ENCODE results near the gene TNIP3.
"Not testable (repeated sequence)": the region's sequence is repeated elsewhere in the genome, so short reads cannot be mapped to it uniquely, and the experiment has no call there.

The TNIP3 gene, protein sequence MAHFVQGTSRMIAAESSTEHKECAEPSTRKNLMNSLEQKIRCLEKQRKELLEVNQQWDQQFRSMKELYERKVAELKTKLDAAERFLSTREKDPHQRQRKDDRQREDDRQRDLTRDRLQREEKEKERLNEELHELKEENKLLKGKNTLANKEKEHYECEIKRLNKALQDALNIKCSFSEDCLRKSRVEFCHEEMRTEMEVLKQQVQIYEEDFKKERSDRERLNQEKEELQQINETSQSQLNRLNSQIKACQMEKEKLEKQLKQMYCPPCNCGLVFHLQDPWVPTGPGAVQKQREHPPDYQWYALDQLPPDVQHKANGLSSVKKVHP

DNA sequence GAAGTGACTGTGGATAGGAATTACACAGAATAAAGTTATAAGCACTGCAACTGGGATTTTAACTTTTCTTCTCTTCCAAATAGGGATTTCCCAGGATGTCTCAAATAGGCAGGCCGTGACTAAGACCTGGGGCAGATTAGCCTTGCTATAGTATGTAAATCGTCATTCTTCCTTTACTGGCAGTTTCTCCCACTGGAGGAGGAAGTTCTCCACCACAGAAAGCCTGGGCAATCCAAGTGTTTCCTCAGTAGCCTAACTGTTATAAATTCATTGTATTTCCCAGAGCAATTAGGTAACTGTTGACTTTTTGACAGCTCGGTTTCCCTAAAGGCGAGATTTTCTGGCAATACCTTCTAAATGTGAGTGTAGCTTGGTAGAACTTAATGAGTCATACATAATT lies at the start of gene TNIP3:
Gene TNIP3, minus strand, starts transcription at position 31 of the 400 bp plus-strand sequence. CDS start 196 bp downstream, outside the sequence.
- no peak for DNase-seq (ENCODE audit: low read depth)

DNA sequence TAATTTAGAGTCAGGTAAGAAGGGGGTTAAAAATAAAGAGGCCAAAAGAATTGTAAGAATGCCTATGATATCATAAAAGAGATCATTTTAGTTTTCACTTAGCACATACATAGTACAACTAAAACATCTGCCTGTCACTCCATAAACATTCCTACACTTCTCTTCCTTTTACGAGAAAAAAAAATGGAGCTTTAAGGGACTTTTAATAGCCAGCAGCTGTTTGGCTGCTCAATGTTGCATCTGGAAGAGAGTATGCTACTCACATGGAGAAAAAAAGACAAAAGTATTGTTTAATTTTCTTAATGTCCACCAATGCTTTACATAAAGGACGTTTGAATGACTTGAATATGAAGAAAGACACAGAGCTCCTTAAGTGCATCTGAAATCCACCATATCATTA lies 48.7 kb upstream of the TNIP3 start:
- peak; percentile 25 for DNase-seq (ENCODE audit: low read depth)

- DNase-seq (ENCODE audit: low read depth): no peak
These were observed 45.0 kb upstream of the TNIP3 start for GRCh38 chr4:121209171-121209570.

GRCh38 chr4:121208244-121209007 lies 44.3 kb upstream of the TNIP3 start:
- no peak for DNase-seq (ENCODE audit: low read depth)

DNA sequence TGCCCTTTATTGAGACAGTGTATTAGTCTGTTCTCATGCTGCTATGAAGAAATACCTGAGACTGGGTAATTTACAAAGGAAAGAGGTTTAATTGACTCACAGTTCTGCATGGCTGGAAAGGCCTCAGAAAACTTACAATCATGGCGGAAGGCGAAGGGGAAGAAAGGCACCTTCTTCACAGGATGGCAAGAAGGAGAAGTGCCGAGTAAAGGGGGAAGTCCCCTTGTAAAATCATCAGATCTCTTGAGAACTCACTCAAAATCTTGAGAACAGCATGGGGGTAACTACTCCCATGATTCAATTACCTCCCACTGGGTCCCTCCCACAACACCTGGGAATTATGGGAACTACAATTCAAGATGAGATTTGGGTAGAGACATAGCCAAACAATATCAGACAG lies 41.7 kb upstream of the TNIP3 start:
- not testable (repeated sequence) for DNase-seq (ENCODE audit: low read depth)

- DNase-seq (ENCODE audit: low read depth): no peak
These were observed 36.8 kb upstream of the TNIP3 start for GRCh38 chr4:121200795-121201472.

- DNase-seq (ENCODE audit: low read depth): no peak
These were observed 35.8 kb upstream of the TNIP3 start for GRCh38 chr4:121199742-121200561.

DNA sequence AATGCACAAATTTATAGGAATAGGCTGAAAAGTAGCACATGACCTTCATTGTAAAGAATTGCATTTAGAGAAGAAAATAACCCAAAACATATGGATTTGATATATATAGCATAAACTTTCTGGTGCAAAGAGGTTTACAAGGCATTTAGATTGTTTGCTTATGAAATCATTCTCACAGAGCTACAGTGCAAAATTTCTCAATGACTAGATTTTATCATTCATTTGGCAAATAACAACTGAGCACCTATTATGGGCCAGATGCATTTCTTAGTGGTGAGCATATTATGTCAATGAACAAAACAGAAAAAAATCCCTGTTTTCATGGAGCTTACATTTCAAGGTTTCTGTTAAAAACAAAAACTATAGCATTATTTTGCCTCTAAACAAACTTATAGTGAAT lies 34.1 kb upstream of the TNIP3 start:
- DNase-seq (ENCODE audit: low read depth): peak; percentile 13

DNA sequence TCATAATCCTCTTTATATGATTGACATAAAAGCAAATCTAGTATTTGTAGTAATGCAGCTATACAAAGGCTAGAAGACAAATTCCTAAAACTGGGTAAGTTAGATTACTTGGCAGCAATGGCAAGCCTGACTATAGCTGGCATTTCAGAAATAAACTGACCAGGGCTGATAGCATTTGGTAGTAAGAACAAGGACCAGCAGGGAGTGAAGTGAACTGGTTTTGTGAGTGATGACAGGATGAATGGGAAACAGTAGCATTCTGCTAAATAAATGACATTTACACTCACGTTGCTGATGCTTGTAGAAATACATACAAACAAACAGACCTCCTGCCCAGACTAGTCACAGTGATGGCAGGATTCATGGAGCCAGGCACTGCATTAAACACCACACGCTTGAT lies 31.5 kb upstream of the TNIP3 start:
- no peak for DNase-seq (ENCODE audit: low read depth)

- peak; percentile 16 for DNase-seq (ENCODE audit: low read depth)
These were observed 28.4 kb upstream of the TNIP3 start for GRCh38 chr4:121192480-121192879.

GRCh38 chr4:121192013-121192412 lies 27.9 kb upstream of the TNIP3 start:
- DNase-seq (ENCODE audit: low read depth): no peak

GRCh38 chr4:121191361-121191760 lies 27.2 kb upstream of the TNIP3 start:
- DNase-seq (ENCODE audit: low read depth): no peak

- DNase-seq (ENCODE audit: low read depth): no peak
These were observed 26.3 kb upstream of the TNIP3 start for GRCh38 chr4:121190389-121190788.

DNA sequence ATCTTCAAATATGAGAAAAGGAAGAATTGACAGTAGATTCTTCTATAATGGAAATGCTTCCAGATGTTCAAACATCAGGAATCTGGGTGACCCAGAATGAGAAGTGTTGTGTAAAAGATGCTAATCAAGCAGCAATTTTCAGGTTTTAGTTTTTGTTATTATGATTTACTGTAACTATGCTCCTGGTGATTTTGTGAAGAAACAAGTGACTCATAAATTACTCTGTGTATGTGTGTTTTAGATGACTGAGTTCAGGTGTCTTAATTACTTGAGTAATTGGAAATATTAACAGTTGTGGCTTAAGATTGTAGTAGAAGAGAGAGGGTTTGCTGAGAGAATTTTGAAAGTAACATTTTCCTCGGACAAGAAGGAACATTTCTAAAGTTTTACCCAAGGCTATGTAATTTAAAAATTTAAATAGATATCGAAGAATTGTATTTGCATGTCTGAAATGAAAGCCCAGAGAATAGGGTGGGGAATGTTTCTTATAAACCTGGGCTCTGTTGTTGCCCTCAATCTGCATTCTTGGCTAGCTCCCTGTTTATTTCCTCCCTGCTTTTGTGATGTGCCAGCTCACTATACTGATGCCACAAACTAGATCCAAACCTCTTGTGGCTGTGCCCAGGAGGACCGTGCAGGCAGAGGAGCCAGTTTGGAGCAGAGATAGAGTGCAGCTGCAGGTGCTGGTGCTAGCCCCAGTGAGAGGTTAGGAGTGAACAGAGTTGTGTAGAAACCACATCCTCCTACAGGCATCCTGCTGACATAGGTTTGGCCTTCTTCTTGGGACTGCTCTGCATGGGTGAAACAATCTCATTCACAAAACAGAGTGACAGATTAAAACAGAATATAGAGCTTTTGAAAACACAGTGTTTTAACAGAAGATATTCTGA lies 25.4 kb upstream of the TNIP3 start:
- no peak for DNase-seq (ENCODE audit: low read depth)

GRCh38 chr4:121187206-121187605 lies 23.1 kb upstream of the TNIP3 start:
- DNase-seq (ENCODE audit: low read depth): no peak

GRCh38 chr4:121185960-121186359 lies 21.8 kb upstream of the TNIP3 start:
- DNase-seq (ENCODE audit: low read depth): no peak

DNA sequence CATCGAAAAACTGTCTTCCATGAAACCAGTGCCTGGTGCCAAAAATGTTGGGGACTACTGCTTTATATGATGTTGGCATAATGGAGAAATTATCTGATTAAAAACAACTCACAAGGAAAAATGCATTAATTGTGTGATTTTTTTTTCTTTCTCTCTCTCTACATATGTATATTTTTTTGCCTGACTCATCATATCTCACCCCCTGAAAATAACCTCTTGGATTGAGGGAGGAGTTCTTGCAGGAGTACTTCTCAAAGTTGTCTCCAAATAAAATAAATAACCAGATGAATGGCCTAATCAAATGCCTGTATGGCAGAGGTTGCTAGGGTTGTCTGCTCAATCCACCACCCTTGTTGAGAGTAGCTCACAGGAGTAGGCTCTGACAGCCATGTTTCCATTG lies 19.9 kb upstream of the TNIP3 start:
- DNase-seq (ENCODE audit: low read depth): no peak

GRCh38 chr4:121183361-121183760 lies 19.2 kb upstream of the TNIP3 start:
- DNase-seq (ENCODE audit: low read depth): no peak

DNA sequence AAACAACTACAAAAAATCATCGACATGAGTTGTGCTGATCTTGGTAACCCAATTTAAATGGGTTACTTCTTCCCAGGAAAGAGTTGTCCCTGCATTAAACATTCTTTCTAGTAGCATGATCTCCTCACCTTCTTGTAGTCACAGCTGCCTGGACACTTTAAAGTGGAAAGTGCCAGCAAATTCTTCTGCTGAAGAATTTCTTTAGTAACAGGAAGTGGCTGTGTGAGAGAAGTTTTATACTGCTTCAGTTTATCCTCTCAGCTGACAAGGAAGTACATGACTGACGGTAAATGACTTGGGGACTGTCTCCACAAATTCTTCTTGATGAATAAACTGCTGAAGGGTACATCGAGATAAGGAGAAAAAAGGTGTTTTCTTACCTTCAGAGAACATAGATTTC lies 18.2 kb upstream of the TNIP3 start:
- peak; percentile 5 for DNase-seq (ENCODE audit: low read depth)

DNA sequence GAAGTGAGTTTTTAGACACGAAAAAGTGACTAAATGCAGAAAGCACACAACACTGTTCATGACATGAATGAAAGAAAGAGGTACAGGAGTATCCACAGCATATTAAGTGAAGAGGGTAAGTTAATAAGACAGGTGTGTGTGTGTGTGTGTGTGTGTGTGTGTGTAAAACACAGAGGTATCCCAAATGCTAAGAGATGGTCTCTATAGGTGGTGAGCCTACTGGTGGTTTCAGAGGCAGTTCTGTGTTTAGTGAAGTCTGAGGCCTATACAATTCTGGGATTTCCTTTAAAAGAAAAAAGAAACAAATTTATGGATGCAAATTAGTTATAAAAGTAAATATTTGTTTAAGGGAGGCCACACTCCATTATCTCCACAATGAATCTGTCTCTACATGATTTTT lies 17.4 kb upstream of the TNIP3 start:
- no peak for DNase-seq (ENCODE audit: low read depth)

- no peak for DNase-seq (ENCODE audit: low read depth)
These were observed 16.4 kb upstream of the TNIP3 start for GRCh38 chr4:121180558-121180957.

Data from GM04504 (cell line).